SU-DHL-6 (cell line): ENCODE measurements around the gene EPHB4.

Experiments used
- EZH2phosphoT487 ChIP-seq: fragments of 200-600 bp; sonication (generic), shearing (Covaris generic); conservative IDR thresholded peaks from 2 replicates; pipeline ENCODE4 v1.6.1; 2018; ENCODE audit warnings: mild to moderate bottlenecking, antibody characterized with exemption, low read length, moderate library complexity, mixed read lengths
- TF ChIP-seq, protein P1 (sequence below): fragments of 200-600 bp; sonication (generic); IDR thresholded peaks from one replicate; pipeline ENCODE4 v1.5.1; 2017; ENCODE audit warnings: antibody characterized with exemption, mild to moderate bottlenecking, low read length, moderate library complexity; ENCODE audit not compliant: insufficient read depth, poor library complexity, severe bottlenecking

GRCh38 chr7:100829150-100829716, 1.9 kb upstream of the EPHB4 start:
- no peak for TF ChIP-seq EZH2phosphoT487
- TF ChIP-seq, protein P1, sequence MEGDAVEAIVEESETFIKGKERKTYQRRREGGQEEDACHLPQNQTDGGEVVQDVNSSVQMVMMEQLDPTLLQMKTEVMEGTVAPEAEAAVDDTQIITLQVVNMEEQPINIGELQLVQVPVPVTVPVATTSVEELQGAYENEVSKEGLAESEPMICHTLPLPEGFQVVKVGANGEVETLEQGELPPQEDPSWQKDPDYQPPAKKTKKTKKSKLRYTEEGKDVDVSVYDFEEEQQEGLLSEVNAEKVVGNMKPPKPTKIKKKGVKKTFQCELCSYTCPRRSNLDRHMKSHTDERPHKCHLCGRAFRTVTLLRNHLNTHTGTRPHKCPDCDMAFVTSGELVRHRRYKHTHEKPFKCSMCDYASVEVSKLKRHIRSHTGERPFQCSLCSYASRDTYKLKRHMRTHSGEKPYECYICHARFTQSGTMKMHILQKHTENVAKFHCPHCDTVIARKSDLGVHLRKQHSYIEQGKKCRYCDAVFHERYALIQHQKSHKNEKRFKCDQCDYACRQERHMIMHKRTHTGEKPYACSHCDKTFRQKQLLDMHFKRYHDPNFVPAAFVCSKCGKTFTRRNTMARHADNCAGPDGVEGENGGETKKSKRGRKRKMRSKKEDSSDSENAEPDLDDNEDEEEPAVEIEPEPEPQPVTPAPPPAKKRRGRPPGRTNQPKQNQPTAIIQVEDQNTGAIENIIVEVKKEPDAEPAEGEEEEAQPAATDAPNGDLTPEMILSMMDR, result no peak
